GM18520 (cell line): ENCODE data around the gene FAM227B.
A peak's percentile ranks its signal among the peaks of the same experiment; 100 is the strongest.
"Not testable (repeated sequence)": the region's sequence is repeated elsewhere in the genome, so short reads cannot be mapped to it uniquely, and the experiment has no call there.

Experiments
- ATAC-seq: cut with Tn5 transposase; IDR thresholded peaks from one replicate; pipeline ENCODE4 v1.9.1; 2021; ENCODE audit not compliant: unreplicated experiment

Gene FAM227B

DNA sequence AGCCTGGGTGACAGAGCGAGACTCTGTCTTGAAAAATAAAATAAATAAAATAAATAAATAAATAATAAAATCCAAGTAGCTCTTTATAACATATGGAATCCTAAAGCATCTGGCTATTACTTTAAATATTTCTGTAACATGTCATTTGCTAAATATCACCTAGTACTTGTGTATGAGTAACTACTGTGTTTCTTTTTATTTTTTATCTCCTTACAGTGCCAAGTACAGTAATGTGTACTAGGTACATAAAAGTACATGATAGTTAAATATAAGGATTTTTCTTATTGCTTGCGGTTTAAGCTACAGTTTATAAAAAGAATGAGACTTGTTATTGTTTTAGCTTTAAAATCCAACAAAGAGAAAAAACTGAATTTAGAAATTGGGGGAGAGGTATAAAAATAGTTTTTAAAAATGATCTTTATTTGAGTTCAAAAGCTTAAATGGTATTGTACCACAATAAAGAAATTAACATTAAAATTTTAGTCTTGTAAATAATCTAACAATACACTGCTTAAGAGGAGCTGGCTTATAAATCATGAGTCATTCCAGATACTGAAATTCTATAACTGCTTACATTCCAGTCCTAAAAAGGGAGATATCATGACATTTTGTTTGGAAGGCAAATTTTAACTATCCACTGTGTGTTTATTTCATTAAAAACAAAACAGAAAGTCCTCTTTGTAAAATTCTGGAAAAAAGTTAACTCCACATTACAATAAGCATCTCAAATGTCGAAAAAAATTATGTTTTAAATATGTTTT, 124.4 kb downstream of the FAM227B start:
- no peak for ATAC-seq

DNA sequence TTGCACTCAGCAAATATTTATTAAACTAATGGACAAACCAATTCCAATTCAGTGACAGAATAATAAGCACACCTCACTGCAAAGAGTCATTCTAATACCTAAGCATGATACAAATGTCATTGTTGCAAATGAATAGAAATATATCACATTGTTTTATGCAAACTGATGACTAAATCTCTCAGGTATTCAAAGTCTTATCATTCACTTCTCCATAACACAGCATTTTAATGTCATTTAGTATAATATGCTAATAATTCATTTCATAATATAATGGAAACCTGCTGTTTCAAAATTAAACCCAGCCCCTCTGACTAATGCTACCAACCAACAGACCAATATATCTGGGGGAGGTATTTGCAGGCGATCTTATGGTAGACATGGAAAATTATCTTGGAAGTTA, 125.8 kb downstream of the FAM227B start:
- ATAC-seq, result no peak

DNA sequence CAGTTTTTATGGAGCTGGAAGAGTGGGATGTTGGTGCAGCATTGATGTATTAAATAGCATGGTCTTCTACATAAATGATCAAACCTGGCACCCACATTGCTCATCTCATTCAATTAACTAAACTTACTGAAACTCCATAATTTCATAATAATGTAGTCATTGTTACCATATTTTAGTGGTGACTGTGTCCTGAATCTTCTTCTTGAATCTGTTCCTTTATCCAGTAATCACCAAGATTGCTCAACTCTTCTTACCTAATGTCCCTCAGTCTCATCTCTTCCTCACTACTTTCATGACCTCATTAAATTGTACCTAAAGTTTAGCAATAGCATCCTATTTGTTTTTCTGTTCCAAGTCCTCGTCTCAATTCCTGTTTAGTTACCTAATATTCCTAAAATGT, 127.8 kb downstream of the FAM227B start:
- ATAC-seq, result no peak

DNA sequence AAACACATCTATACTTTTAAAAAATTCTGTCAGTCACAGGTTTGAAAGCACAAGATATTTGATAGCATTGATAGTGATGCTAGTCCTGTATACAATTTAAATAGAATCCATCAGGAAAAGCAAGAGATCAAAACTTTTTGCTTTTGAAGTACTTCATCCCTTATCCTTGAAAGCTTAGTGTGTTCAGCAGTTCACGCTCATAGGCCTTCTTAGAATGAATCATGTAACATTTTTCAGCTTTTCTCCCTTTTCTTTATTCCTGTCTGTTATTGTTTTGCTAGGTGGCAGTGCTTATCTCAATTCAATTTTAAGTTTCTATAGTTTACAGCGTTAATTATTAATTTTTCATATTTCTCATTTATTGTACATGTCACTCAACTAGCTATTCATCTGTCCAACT, 128.5 kb downstream of the FAM227B start:
- ATAC-seq, result no peak

DNA sequence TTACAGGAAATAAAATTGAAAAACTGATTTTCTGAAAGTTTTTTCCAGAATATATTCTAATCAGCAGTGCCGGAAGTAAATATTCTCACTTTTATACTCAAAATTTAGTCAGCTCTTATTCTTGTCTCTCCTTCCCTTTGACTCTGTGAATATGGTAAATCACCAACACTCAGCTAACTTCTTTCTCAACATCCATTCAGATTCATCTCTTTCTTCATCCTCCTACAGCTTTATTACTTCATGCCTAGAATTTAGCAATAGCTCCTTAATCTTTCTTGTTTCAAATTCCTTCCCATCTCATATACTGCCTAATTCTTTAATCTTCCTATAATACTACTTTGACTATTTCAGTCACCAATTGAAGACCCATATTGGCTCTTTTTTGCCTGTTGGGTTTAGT, 129.7 kb downstream of the FAM227B start:
- no peak for ATAC-seq

DNA sequence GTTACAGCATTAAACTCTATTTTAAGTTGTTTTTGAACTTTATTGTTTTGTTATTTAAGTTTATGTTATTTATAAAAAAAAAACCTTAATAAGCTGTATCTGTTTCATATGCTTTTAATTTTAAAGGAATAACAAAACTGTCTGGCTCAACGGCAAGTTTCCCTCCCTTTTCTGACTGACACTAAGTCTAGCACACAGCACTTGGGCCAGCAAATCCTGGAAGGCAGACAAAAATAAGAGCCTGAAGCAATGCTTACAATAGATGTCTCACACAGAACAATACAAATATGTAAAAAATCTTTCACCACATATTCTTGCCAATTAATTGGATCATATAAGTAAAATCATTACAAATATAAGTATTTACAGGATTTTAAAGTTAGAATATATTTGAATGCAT, 135.2 kb downstream of the FAM227B start:
- not testable (repeated sequence) for ATAC-seq

DNA sequence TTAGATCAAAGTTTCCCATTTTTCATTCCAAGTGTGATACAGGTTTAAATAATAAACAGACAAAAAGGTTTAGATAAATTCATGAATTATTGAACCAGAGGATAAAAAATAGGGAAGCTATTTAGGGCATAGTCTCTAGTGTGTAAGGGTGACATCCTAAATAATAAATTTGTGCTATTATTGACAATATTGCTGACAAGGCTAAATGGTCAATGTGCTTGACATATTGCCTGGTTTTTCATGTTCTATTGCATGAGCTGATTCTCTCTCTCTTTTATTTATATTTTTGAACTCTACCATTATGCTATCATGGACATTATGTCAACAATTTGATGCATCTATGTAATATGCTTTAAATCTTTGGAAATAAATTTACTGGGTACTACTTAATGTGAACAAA, 141.6 kb downstream of the FAM227B start:
- ATAC-seq, result not testable (repeated sequence)

DNA sequence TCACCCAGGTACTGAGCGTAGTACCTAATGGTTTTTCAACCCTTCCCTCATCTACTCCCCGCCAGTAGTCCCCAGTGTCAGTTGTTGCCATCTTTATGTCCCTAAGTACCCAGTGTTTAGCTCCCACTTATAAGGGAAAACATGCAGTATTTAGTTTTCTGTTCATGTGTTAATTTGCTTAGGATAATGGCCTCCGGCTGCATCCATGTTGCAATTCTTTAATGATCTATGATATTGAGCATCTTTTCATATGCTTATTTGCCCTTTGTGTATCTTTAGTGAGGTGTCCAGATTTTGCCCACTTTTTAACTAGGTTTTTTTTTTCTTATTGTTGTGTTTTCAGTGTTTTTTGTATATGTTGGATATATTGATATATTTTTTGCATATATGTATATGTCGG, 142.6 kb downstream of the FAM227B start:
- ATAC-seq, result not testable (repeated sequence)

DNA sequence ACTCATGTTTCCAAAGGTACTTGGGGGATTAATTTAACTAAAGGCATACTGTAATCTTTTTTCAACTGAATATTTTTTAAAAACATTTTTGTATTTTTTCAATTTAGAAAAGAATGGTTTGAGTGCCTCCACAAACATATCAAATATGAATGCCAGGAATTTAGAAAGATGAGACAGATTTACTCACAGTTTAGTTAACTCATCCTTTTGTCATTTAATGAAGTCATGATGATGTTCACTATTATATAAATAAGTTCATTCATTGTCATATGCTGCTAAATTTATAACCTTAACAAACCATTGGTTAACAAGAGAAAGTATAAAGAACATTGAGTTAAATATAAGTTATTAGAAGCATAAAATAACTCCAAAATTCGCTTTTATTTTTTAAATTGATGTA, 147.6 kb downstream of the FAM227B start:
- ATAC-seq, result no peak

DNA sequence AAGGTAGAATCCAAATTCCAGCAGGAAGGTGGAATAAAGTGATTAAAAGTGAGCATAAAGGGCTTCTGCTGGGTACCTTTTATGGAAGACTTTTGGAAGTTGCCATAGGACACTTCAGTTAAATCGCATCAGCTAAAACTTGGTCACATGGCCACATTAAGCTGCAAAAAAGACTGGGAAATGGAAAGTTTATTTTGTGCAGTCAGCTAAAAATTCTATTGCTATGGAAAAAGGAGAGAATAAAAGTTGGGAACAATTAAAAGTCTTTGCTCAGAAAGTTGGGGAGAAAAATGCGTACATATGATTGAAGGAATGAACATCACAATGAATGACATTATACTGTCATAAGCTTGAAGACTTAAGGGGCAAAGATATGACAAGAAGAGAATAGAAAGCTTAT, 148.3 kb downstream of the FAM227B start:
- ATAC-seq, result no peak

DNA sequence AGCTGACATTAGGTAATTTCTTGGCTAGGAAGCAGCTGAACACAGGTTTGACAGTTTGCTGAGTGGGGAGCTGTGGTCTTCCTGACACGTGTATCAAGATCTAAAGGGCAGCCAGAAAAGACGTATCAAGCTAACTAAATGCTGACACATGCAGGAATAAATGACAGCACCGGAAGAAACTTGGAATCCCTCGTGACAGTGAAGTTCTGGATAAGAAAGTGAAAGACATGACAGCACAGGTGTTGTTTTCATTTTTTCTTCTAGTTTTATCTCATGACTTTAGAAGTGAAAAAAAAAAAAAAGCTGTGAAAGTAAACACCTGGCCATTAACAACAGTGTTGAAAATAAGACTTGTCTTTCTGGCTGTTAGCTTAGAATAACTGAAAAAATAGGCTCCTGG, 148.9 kb downstream of the FAM227B start:
- peak; percentile 53 for ATAC-seq

DNA sequence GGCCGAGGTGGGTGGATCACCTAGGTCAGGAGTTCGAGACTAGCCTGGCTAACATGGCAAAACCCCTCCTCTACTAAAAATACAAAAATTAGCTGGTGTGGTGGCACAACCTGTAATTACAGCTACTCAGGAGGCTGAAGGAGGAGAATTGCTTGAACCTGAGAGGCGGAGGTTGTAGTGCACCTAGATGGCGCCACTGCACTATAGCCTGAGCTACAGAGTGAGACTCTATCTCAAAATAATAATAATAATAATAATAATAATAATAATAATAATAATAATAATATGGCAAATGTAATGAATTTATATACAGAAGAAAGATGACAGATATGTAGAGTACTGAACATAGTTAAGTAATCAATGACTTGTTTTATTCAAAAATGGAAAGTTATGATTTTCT, 149.4 kb downstream of the FAM227B start:
- not testable (repeated sequence) for ATAC-seq

DNA sequence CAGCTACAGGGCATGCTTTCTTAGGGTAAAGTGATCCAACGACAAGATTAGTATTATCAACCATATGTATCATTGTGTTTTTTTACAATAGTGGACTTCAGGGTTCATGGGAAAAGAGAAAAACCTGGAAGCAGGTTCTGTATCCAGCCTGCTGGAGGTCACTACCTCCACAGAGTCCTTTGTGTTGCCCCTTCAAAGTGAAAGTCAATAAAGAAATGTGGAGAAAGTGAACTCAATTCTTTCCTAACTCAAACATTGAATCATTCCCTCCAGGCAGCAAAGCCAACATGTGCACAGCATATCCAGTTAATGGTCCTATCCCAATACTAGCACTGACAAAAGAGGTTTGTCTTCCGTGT, 152.2 kb downstream of the FAM227B start:
- no peak for ATAC-seq

DNA sequence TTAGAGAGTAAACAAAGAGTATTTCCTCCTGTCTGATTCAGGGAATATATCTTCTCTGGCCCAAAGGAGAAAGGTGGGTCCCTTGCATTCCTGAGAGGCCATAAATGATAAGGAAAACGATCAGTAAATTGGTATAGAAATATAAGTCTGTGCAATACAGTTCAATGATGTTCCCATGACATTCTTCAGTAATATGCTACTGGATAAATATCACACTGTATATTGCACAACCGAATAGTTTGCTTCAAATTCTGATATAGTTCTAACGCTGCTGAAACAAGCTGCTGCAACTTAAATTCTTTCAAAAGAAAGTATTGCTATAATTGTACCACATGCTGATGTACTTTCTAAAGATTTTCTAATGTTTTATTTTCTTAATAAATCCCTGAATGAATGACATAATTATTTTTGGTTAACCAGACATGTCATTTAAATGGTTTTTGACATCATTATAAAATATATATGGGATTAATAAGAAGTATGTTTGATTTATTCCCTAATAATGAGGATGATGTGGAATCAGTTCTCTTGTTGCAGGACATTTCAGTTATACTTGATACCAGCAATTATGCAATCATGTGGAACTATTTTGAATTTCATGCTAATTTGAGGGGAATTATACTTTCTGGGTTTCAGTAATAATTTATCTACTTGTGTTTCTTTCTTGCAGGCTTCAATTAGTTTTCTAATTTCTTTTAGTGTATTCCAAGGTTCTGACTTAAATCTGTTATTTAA, 152.7 kb downstream of the FAM227B start:
- ATAC-seq, result no peak

DNA sequence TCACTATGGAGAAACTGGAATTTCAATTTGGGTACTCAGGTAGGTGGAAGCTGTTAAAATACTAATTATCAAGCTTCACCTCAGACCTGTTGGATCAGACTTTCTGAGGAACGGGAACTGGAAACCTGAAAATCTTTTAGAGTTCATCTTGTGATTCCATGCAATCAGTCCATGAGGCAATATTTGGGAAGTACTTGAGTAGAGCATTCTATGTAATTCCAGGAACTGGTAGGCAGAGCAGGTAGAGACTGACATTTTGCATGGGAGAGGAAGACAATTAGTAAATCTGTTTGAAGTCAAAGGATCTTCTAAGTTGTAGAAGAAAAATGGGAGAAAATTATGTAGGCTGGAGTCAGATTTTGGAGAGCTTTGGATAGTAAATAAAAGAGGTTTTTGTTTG, 154.5 kb downstream of the FAM227B start:
- no peak for ATAC-seq

DNA sequence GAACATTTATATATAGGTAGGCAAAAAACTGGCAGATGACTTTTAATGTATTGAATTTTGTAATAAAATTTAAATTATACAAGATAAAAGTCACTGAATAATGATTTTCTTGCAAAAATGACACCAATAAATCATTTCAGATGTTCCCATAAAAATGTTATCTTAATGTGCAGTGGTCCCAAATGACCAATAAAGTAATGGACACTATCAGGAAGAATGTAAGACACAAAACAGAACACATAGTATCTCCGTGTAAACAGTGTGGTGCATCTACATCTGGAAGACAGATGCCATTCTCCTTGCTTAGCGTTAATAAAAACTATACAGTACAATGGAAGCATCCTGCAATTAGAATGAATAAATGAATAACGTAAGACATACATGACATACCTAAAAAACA, 156.1 kb downstream of the FAM227B start:
- no peak for ATAC-seq

DNA sequence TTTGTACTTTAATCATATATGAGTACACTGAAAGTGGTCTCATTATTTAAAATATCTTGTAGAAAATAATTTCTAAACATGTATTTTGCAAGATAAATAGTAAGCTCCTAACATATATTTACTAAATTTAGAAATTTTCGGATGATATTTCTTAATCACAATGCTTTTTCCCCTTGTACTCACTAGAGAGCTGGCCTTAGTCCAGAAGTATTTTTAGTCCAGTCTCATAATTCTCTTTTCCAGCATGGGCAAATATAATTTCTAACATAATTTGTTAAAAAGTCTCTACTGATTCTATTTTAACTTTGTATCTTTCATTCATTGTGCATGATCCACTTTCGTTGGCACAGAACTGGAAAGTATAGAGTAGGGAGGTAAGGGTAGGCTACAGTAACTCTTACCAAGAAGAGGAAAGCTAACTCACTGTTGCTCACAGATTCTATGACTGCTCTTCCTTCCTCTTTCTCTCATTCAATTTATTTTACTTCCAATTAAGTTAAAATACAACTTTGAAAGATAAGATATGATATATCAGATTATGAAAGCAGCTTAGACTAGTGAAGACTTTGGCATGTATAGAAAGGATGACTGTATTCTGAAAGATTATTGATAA, 158.3 kb downstream of the FAM227B start:
- ATAC-seq, result no peak

DNA sequence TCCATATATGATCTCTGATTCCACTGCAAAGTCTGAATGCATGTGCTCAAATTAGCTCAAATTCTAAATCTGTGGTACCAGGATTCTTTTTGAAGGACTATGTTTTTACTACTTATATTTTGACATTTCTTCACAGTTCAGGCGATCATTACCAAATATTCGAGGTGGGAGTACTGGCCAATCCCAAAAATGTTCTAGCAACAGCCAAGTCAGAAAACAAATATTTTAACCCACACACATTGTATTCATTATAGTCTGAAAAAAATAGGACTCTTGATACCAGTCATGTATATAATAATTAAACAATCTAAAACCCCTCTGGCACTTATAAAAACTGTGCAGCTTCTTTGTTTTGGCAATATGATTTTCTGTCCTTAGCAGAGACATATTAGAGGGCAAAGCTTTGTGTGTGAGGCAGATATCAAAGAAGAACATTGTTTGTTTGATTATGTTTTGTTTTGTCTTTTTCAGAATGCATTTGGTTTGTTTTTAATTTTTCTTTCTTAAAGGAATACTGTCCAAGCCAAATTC, 160.1 kb downstream of the FAM227B start:
- no peak for ATAC-seq

DNA sequence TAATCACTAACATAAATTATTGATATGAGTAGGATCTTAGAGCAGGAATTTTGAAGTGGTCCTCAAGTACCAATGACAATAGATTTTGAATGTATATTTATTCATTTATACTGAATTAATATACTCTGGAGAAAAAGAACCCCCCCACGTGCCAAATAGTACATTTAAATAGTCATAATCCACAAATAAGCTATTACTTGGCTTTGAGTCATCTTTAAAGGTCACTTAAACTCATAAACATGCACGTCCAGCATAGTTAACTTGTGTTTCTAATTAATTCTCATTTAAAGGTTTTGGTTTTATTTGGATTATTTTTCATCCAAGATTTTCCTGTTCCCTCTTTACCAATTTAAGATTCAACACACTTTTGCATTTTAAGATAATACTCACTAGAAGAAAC, 162.5 kb downstream of the FAM227B start:
- no peak for ATAC-seq

DNA sequence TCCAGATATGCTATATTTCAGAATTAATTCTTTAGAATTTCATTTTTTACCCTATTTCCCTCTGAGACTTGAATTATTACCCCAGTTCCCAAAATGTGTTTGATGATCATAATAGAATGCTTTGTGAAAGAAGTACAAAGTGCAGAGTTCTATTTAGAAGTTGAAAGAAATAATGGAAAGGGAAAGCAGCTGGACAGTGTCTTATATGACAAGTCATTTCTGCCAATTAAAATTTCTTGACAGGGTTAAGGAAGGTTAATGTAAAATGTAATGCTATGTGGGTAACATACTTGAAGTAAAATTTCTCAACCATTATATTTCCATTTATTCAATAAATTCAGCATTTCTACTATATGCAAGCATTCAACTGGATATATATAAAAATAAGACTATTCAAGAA, 164.5 kb downstream of the FAM227B start:
- no peak for ATAC-seq

DNA sequence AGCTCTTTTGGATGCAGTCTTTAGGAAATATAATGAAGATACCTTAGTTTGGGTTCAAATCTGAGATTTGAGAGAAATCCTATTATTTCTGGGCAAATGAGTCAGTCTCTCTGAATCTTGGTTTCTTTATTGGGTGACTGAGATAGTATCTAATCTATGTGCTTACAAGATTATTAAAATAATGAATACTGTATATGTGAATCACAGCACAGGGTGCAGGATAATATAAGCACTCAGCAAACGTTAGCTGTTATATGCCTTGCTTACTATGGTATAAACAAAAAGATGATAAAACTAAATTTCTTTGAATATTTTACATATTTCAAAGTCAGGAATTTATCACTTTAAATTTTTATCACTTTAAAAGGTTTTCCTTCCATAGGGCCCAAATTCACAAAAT, 168.0 kb downstream of the FAM227B start:
- no peak for ATAC-seq

DNA sequence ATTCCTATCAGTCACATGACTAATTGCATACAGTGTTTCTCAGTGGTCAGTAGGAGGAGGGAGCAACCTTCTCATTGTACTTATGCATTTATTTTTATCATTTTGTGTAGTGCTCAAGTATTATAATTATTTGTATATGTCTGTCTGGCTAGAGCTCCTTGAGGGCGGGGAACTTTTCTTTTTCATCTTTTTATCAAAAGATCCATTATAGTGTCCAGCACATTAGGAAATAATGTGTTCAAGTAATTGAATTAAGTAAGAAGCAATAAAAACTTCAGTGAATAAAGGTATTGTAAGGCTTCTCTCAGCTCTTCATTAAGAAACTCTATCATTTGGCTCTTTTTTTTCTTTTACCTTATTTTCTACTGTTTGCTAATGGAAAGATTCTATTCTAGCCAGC, 178.8 kb downstream of the FAM227B start:
- no peak for ATAC-seq
